Measurements from ENCODE around the gene CMPK1. TPM values are rescaled to one million over a fixed set of nuclear protein-coding genes. Genes with fewer than 3 reads are reported as not detected.

Gene CMPK1
- total and polyA plus RNA-seq, 2 donors (not counting 3 experiments of a cell fraction or from before 2014, with no cell fraction given), result 16.4 to 79.6 TPM

DNA sequence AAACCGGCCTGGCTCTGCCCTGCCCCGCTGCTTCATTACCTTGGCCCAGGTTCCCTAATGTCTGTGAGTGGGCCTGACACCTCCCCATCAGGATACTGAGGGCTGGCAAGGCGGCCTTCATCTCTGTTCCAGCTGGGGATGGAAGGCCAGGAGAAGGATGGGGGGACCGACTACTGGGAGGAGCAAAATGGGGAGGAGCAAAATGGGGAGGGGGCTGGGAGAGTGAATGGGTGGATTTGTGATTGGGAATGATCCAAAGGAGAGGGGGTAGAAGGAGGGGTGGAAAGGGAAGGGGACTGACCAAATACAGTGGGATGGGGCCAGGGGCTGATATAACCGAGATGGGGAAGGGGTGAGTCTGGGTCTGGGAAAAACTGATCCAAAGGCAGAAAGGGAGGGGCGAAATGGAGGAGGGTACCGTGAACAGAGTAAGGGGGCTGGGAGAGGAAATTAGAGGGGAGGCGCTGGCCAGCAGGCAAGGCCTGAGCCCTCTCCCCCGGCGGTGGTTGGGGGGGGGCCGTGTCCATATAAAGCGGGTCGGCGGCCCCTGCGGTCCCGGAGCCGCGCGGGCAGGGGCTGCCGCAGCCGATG, 82.2 kb downstream of the CMPK1 start, which contains the start of gene FOXE3:
Gene FOXE3 (plus strand): TSS at position 558 of the 591 bp plus-strand sequence. CDS start 31 bp downstream, at position 589.
- Histone ChIP-seq H3K9me3 (replicated peaks; ENCODE audit: control insufficient read depth, insufficient read depth, low read length) (no peaks in the 10 kb centered on the region), H3K9ac (replicated peaks; ENCODE audit: extremely low read depth, insufficient read depth, low read length) (no peak within 1 kb of the TSS), H4K20me1 (replicated peaks; ENCODE audit: control insufficient read depth, extremely low read depth, insufficient read depth, low read length) (no peaks in the 10 kb centered on the region), H3K9me1 (replicated peaks; ENCODE audit: control insufficient read depth, extremely low read depth, insufficient read depth, low read length) (no peaks in the 10 kb centered on the region), H3K4me2 (ENCODE audit: insufficient read depth, low read length) (no peak within 1 kb of the TSS), H2AFZ (ENCODE audit: low read depth, low read length) (peak within 1 kb of the TSS; percentile 77), H3K4me1 (ENCODE audit: control insufficient read depth, extremely low read depth, insufficient read depth, low read length) (no peaks in the 10 kb centered on the region), H3K79me2 (ENCODE audit: control insufficient read depth, insufficient read depth, low read length) (no peaks in the 10 kb centered on the region), H3K4me3 (replicated peaks in 1 of 3; ENCODE audit: insufficient read depth in 1 of 3, low read depth in 1 of 3, low read length in 3 of 3) (no peak within 1 kb of the TSS), H3K36me3 (ENCODE audit: control insufficient read depth in 2 of 2, extremely low read depth in 1 of 2, insufficient read depth in 2 of 2, low read length in 2 of 2) (no peaks in the 10 kb centered on the region), H3K27ac (ENCODE audit: insufficient read depth, low read depth, low read length) (no peak within 1 kb of the TSS), H3K27me3 (ENCODE audit: control insufficient read depth in 2 of 2, insufficient read depth in 2 of 2, low read length in 2 of 2) (peaks cover 38 to 51% of the 10 kb centered on the region in 2 experiments)
- no peak for FAIRE-seq
- DNase-seq (ENCODE audit: low read depth, low spot score), result no peak
- TF ChIP-seq MYC (IDR thresholded peaks at IDR 0.05; ENCODE audit: low read depth, low read length), result no peak
- TF ChIP-seq POLR2AphosphoS5 (IDR thresholded peaks at IDR 0.05; ENCODE audit: insufficient read depth, low read depth, low read length), result no peak
- TF ChIP-seq EZH2 (IDR thresholded peaks at IDR 0.05; ENCODE audit: borderline replicate concordance, low read depth, low read length, severe bottlenecking), result no peak
- no peak for TF ChIP-seq FOS (IDR thresholded peaks at IDR 0.05; ENCODE audit: borderline replicate concordance, insufficient read depth, low read length)
- no peak for TF ChIP-seq CTCF (IDR thresholded peaks at IDR 0.05; ENCODE audit: extremely low read depth in 1 of 2, insufficient read depth in 1 of 2, low read depth in 1 of 2, low read length in 2 of 2)
- TF ChIP-seq, protein P1, sequence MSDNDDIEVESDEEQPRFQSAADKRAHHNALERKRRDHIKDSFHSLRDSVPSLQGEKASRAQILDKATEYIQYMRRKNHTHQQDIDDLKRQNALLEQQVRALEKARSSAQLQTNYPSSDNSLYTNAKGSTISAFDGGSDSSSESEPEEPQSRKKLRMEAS (IDR thresholded peaks at IDR 0.05; ENCODE audit: insufficient read depth, insufficient read length), result no peak
- TF ChIP-seq JUN (IDR thresholded peaks at IDR 0.05; ENCODE audit: borderline replicate concordance, insufficient read depth, insufficient read length, low read depth), result no peak
- ChIA-PET POLR2A (no interaction called here), CTCF (no interaction called here)
- dilution Hi-C loops (cut with MboI; ENCODE audit: extremely low pct_ligation_motif_present, low sequenced_read_pairs) (no loop called here), intact Hi-C loops (cut with micrococcal nuclease) (no loop called here)
- BruUV-seq (replicated peaks), result no TSS peak
